Measurements from ENCODE around the gene MCIDAS.

DNA sequence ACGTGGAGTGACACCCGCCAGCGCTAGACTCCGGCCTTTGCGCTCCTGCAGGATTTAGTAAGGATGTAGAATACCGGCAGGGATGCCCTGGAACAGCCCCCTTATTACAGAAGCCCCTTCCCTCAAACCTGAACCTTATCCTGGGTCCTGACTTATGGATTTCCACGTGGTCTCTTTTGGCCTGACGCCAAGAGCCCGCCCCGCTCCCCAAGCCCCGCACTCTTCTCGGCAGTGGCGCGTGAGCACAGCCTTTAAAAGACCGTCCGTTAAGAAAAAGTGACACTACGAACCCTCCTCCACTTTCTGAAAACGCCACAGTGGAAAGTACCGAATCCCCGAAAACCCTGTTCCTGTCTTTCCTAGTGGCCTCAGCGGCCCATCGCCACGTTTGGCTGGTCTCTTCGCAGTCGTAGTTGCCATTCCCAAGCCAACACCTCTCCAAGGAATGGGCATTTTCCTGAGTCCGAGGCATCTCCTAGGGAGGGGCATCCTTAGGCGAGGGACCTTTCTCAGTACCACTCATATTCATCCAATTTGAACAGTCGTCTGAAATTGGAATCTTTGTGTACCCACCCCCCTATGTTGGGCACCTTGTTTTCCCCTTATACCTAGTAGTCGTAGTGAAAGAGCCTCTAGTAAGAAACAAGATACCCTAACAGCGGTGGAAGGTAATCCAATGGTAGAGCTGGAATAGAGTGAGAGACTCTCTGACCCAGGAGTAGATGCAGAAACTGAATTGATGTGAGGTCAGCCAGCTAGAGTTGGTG lies 732 bp upstream of the MCIDAS start:
- no peak for TF ChIP-seq CTCF (IDR thresholded peaks at IDR 0.05; ENCODE audit: low read length)
- no peak for TF ChIP-seq EZH2 (IDR thresholded peaks at IDR 0.05; ENCODE audit: borderline replicate concordance, low read length)

Measured in OCI-LY1 (cell line).